T-cell (primary cell): ENCODE data around the gene MYBL2. TPM values are rescaled to one million over a fixed set of nuclear protein-coding genes. Genes with fewer than 3 reads are reported as not detected.

Experiments
- ATAC-seq, 4 experiments: fragments of 200-7000 bp in 3 of 4; fragments of 150-1000 bp in 1 of 4; cut with Tn5 transposase; replicated peaks in 1 of 4; 1 replicate in 3 of 4; 2 replicates in 1 of 4; pipeline ENCODE4 v1.10.0; 2021; ENCODE audit warnings: moderate library complexity in 3 of 4, mild to moderate bottlenecking in 2 of 4, moderate number of reproducible peaks in 1 of 4
- CTCF ChIA-PET, 2 donors: fragments of 300-600 bp; sonication (Branson Sonifier 250); formaldehyde crosslinking; loops; one replicate each; lab custom pipeline; 2022; ENCODE audit warnings: antibody characterized with exemption in 2 of 2; lab: Charles Lee
- POLR2A ChIA-PET, 2 donors: fragments of 300-600 bp; sonication (Branson Sonifier 250); formaldehyde crosslinking; loops; one replicate each; lab custom pipeline; 2022; ENCODE audit warnings: antibody characterized with exemption in 2 of 2; lab: Charles Lee
- DNase-seq, 35 experiments: peaks; one replicate each; pipeline versions ENCODE4 v3.0.0 to v3.0.0-alpha.2; 2013 to 2023
- H3K27ac ChIP-seq: one replicate; pipeline ENCODE4 v1.5.1; 2013; ENCODE audit warnings: low read length
- H3K27me3 ChIP-seq, 2 experiments: replicated peaks in 1 of 2; 1 replicate in 1 of 2; 2 replicates in 1 of 2; pipeline versions ENCODE4 v1.6.1 to v1.7.0; 2013; ENCODE audit warnings: low read length in 1 of 2, mixed read lengths in 1 of 2; ENCODE audit not compliant: control insufficient read depth in 2 of 2, insufficient read depth in 2 of 2; ENCODE audit errors: extremely low read depth in 1 of 2
- H3K36me3 ChIP-seq, 2 donors: 1 replicate in 1 of 2; 2 replicates in 1 of 2; pipeline versions ENCODE4 v1.6.1 to v1.7.0; 2013; ENCODE audit warnings: low read length in 1 of 2; ENCODE audit not compliant: control insufficient read depth in 2 of 2, insufficient read depth in 1 of 2; ENCODE audit errors: extremely low read depth in 1 of 2
- H3K4me1 ChIP-seq, 2 experiments: 1 replicate in 1 of 2; 2 replicates in 1 of 2; pipeline versions ENCODE4 v1.6.1 to v1.7.0; 2013; ENCODE audit warnings: low read length in 2 of 2, mixed read lengths in 1 of 2; ENCODE audit not compliant: insufficient read depth in 2 of 2, control insufficient read depth in 1 of 2; ENCODE audit errors: extremely low read depth in 1 of 2
- H3K4me3 ChIP-seq, 2 donors: 1 replicate in 1 of 2; 2 replicates in 1 of 2; pipeline versions ENCODE4 v1.5.1 to v1.7.0; 2013; ENCODE audit warnings: mild to moderate bottlenecking in 2 of 2, low read length in 1 of 2, moderate library complexity in 1 of 2; ENCODE audit not compliant: control insufficient read depth in 1 of 2; ENCODE audit errors: extremely low read depth in 1 of 2
- H3K9me3 ChIP-seq: 2 replicates; pipeline ENCODE4 v1.7.0; 2013
- H3K27ac Mint-ChIP-seq, 2 donors: one replicate each; pipeline ENCODE4 v1.8.0; 2020 to 2021; ENCODE audit warnings: mild to moderate bottlenecking in 2 of 2, mixed read lengths in 2 of 2
- H3K27me3 Mint-ChIP-seq, 2 donors: one replicate each; pipeline ENCODE4 v1.8.0; 2021 to 2022; ENCODE audit warnings: mixed read lengths in 2 of 2
- H3K36me3 Mint-ChIP-seq: one replicate; pipeline ENCODE4 v1.8.0; 2021; ENCODE audit warnings: mixed read lengths
- H3K4me1 Mint-ChIP-seq, 3 donors: one replicate each; pipeline ENCODE4 v1.8.0; 2020 to 2022; ENCODE audit warnings: mixed read lengths in 3 of 3, mild to moderate bottlenecking in 1 of 3
- H3K4me3 Mint-ChIP-seq, 3 donors: one replicate each; pipeline ENCODE4 v1.8.0; 2020 to 2022; ENCODE audit warnings: mild to moderate bottlenecking in 3 of 3, mixed read lengths in 3 of 3, moderate library complexity in 3 of 3
- H3K9me3 Mint-ChIP-seq, 3 donors: one replicate each; pipeline ENCODE4 v1.8.0; 2020 to 2022; ENCODE audit warnings: mixed read lengths in 3 of 3
- WGBS: methylation state at CpG from one replicate; pipeline ENCODE4 v1.1.5; 2013; ENCODE audit warnings: missing lambda C conversion rate; ENCODE audit not compliant: insufficient coverage; 5-methylcytosine and 5-hydroxymethylcytosine counted together
- total RNA-seq, 35 experiments: library from RNA in 6 of 35; stranded (reverse) in 6 of 35; fragments of 120-200 nt in 1 of 35; gene quantifications; one replicate each; pipeline versions ENCODE4 v1.2.1 to v1.2.4 and lab custom pipeline; 2013 to 2026

The MYBL2 gene
- total RNA-seq, 5 donors from 2014 or later (not counting 1 experiment from before 2014, with no cell fraction given): 1.2 to 3.0 (median 1.4) TPM

GRCh38 chr20:43723735-43724134 is 56.8 kb downstream of the MYBL2 start:
- H3K9me3 ChIP-seq: no peaks in the 10 kb centered on the region
- no peaks in the 10 kb centered on the region for H3K27me3 Mint-ChIP-seq
- WGBS: 100% methylated on average over 1 of the region's 3 CpGs
- H3K4me3 ChIP-seq: no peak overlapping the region
- DNase-seq (no peak), ATAC-seq (no peak)
- ChIA-PET CTCF (no interaction called here), POLR2A (interaction anchor here in 1 of 2 donors (0.6 kb wide), 1 partner anchor 182 kb away, joined by 3 read pairs; no protein-coding TSS in a partner anchor)
- H3K9me3 Mint-ChIP-seq: peaks cover 0 to 3% (median 0%) of the 10 kb centered on the region in 3 donors
- peak overlapping the region; percentile 33 to 79 for H3K27ac Mint-ChIP-seq
- H3K36me3 ChIP-seq: no peaks in the 10 kb centered on the region
- no peaks in the 10 kb centered on the region for H3K27me3 ChIP-seq
- no peak overlapping the region for H3K27ac ChIP-seq
- peak overlapping the region in 1 of 3 donors; percentile 49 for H3K4me3 Mint-ChIP-seq
- peaks cover 37 to 42% of the 10 kb centered on the region in 2 experiments for H3K4me1 ChIP-seq
- peaks cover 60 to 74% (median 63%) of the 10 kb centered on the region in 3 donors for H3K4me1 Mint-ChIP-seq
- no peaks in the 10 kb centered on the region for H3K36me3 Mint-ChIP-seq

GRCh38 chr20:43724383-43724782 is 57.5 kb downstream of the MYBL2 start:
- no CpG with 5 or more reads among the region's 5 CpGs for WGBS
- peak overlapping the region in 1 of 2 donors; percentile 61 for H3K27ac Mint-ChIP-seq
- H3K4me3 Mint-ChIP-seq: peak overlapping the region in 1 of 3 donors; percentile 49
- H3K4me1 Mint-ChIP-seq: peaks cover 61 to 74% (median 64%) of the 10 kb centered on the region in 3 donors
- H3K9me3 ChIP-seq: no peaks in the 10 kb centered on the region
- CTCF ChIA-PET: no interaction called here
- H3K27ac ChIP-seq: no peak overlapping the region
- H3K36me3 Mint-ChIP-seq: no peaks in the 10 kb centered on the region
- no peaks in the 10 kb centered on the region for H3K36me3 ChIP-seq
- POLR2A ChIA-PET: interaction anchor here in 1 of 2 donors (0.6 kb wide), 2 partner anchors 183 to 268 kb away, joined by 3 to 5 read pairs; no protein-coding TSS in a partner anchor
- H3K4me1 ChIP-seq: peaks cover 43% of the 10 kb centered on the region in 2 experiments
- H3K27me3 ChIP-seq: no peaks in the 10 kb centered on the region
- H3K4me3 ChIP-seq: no peak overlapping the region
- H3K27me3 Mint-ChIP-seq: no peaks in the 10 kb centered on the region
- ATAC-seq (no peak), DNase-seq (no peak)
- H3K9me3 Mint-ChIP-seq: peaks cover 0 to 3% (median 0%) of the 10 kb centered on the region in 3 donors

GRCh38 chr20:43725666-43726065 is 58.8 kb downstream of the MYBL2 start:
- ChIA-PET POLR2A (no interaction called here), CTCF (interaction anchor here in 1 of 2 donors (0.5 kb wide), 1 partner anchor 164 kb away, joined by 4 read pairs; no protein-coding TSS in a partner anchor)
- no peak overlapping the region for H3K4me3 Mint-ChIP-seq
- no peaks in the 10 kb centered on the region for H3K27me3 Mint-ChIP-seq
- Histone ChIP-seq H3K4me1 (peaks cover 43 to 45% of the 10 kb centered on the region in 2 experiments), H3K4me3 (no peak overlapping the region), H3K36me3 (no peaks in the 10 kb centered on the region), H3K9me3 (no peaks in the 10 kb centered on the region), H3K27me3 (no peaks in the 10 kb centered on the region), H3K27ac (no peak overlapping the region)
- peak overlapping the region in 1 of 2 donors; percentile 59 for H3K27ac Mint-ChIP-seq
- H3K9me3 Mint-ChIP-seq: peaks cover 0 to 3% (median 0%) of the 10 kb centered on the region in 3 donors
- H3K36me3 Mint-ChIP-seq: no peaks in the 10 kb centered on the region
- whole genome bisulfite sequencing: no CpG with 5 or more reads among the region's 2 CpGs
- no peak for DNase-seq
- peaks cover 54 to 71% (median 56%) of the 10 kb centered on the region in 3 donors for H3K4me1 Mint-ChIP-seq
- ATAC-seq: no peak

- Histone ChIP-seq H3K36me3 (no peaks in the 10 kb centered on the region), H3K9me3 (no peaks in the 10 kb centered on the region), H3K27me3 (no peaks in the 10 kb centered on the region), H3K27ac (no peak overlapping the region), H3K4me3 (no peak overlapping the region), H3K4me1 (peaks cover 38 to 39% of the 10 kb centered on the region in 2 experiments)
- POLR2A ChIA-PET: no interaction called here
- H3K4me3 Mint-ChIP-seq: no peak overlapping the region
- no peak overlapping the region for H3K27ac Mint-ChIP-seq
- DNase-seq (no peak), ATAC-seq (no peak)
- CTCF ChIA-PET: interaction anchor here in 1 of 2 donors (0.5 kb wide), 1 partner anchor 165 kb away, joined by 4 read pairs; no protein-coding TSS in a partner anchor
- peaks cover 0 to 3% (median 0%) of the 10 kb centered on the region in 3 donors for H3K9me3 Mint-ChIP-seq
- H3K4me1 Mint-ChIP-seq: peaks cover 50 to 69% (median 50%) of the 10 kb centered on the region in 3 donors
- H3K27me3 Mint-ChIP-seq: no peaks in the 10 kb centered on the region
- 90% methylated on average over 10 of the region's 10 CpGs for WGBS
- no peaks in the 10 kb centered on the region for H3K36me3 Mint-ChIP-seq
Observed at GRCh38 chr20:43726333-43726732, 59.4 kb downstream of the MYBL2 start.

- no peaks in the 10 kb centered on the region for H3K9me3 ChIP-seq
- H3K4me3 Mint-ChIP-seq: no peak within 1 kb of the TSS
- ATAC-seq: no peak
- DNase-seq: no peak
- no peaks in the 10 kb centered on the region for H3K27me3 ChIP-seq
- POLR2A ChIA-PET: no interaction called here
- no peak within 1 kb of the TSS for H3K27ac Mint-ChIP-seq
- 97% methylated on average over 8 of the region's 11 CpGs for WGBS
- no peaks in the 10 kb centered on the region for H3K36me3 Mint-ChIP-seq
- no peaks in the 10 kb centered on the region for H3K36me3 ChIP-seq
- no peaks in the 10 kb centered on the region for H3K27me3 Mint-ChIP-seq
- CTCF ChIA-PET: no interaction called here
- no peak within 1 kb of the TSS for H3K4me3 ChIP-seq
- H3K9me3 Mint-ChIP-seq: peaks cover 0 to 3% (median 0%) of the 10 kb centered on the region in 3 donors
- H3K27ac ChIP-seq: no peak within 1 kb of the TSS
- H3K4me1 ChIP-seq: peaks cover 33 to 36% of the 10 kb centered on the region in 2 experiments
- H3K4me1 Mint-ChIP-seq: peaks cover 48 to 70% (median 49%) of the 10 kb centered on the region in 3 donors
Observed at GRCh38 chr20:43726811-43727338, 60.0 kb downstream of the MYBL2 start, which contains the start of gene GTSF1L. Gene GTSF1L, minus strand, starts transcription at chr20:43727002. Its CDS starts 308 bp downstream, at chr20:43726694.

GRCh38 chr20:43727980-43728590 is 61.2 kb downstream of the MYBL2 start:
- H3K9me3 ChIP-seq: no peaks in the 10 kb centered on the region
- H3K4me3 ChIP-seq: no peak overlapping the region
- DNase-seq: peak in 23 of 35 experiments; percentile 18 to 65 (median 34)
- H3K27ac ChIP-seq: no peak overlapping the region
- peaks cover 0 to 3% (median 0%) of the 10 kb centered on the region in 3 donors for H3K9me3 Mint-ChIP-seq
- no peaks in the 10 kb centered on the region for H3K36me3 Mint-ChIP-seq
- ATAC-seq: peak; percentile 62 to 88 (median 66)
- no peaks in the 10 kb centered on the region for H3K36me3 ChIP-seq
- no peaks in the 10 kb centered on the region for H3K27me3 Mint-ChIP-seq
- H3K27me3 ChIP-seq: no peaks in the 10 kb centered on the region
- WGBS: no CpG with 5 or more reads among the region's 1 CpG
- POLR2A ChIA-PET: interaction anchor here (0.7 to 1.2 kb wide), 3 partner anchors 13 to 250 kb away, joined by 3 to 8 read pairs (median 3); no protein-coding TSS in a partner anchor
- H3K27ac Mint-ChIP-seq: peak overlapping the region; percentile 5 to 9
- CTCF ChIA-PET: interaction anchor here in 1 of 2 donors (0.5 kb wide), 1 partner anchor 9 kb away, joined by 4 read pairs; no protein-coding TSS in a partner anchor
- H3K4me1 ChIP-seq: peaks cover 28 to 32% of the 10 kb centered on the region in 2 experiments
- peaks cover 46 to 70% (median 46%) of the 10 kb centered on the region in 3 donors for H3K4me1 Mint-ChIP-seq
- H3K4me3 Mint-ChIP-seq: peak overlapping the region in 1 of 3 donors; percentile 19
